ENCODE data around the gene INPPL1. TPM values are rescaled to one million over a fixed set of nuclear protein-coding genes. Genes with fewer than 3 reads are reported as not detected.
"Not testable (repeated sequence)": the region's sequence is repeated elsewhere in the genome, so short reads cannot be mapped to it uniquely, and the experiment has no call there.

The INPPL1 gene
- total RNA-seq, 1 experiment from 2014 or later: 27.7 TPM

DNA sequence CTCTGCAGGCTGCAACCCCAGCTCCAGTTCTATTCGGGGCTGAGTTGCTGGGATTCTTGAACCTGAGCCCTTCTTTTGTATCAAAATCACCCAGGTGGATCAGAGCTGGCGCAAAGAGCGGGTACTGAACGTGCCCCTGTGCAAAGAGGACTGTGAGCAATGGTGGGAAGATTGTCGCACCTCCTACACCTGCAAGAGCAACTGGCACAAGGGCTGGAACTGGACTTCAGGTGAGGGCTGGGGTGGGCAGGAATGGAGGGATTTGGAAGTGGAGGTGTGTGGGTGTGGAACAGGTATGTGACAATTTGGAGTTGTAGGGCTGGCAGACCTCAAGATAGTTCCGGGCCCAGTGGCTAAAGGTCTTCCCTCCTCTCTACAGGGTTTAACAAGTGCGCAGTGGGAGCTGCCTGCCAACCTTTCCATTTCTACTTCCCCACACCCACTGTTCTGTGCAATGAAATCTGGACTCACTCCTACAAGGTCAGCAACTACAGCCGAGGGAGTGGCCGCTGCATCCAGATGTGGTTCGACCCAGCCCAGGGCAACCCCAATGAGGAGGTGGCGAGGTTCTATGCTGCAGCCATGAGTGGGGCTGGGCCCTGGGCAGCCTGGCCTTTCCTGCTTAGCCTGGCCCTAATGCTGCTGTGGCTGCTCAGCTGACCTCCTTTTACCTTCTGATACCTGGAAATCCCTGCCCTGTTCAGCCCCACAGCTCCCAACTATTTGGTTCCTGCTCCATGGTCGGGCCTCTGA lies 28.9 kb upstream of the INPPL1 start:
- Histone ChIP-seq H3K36me3 (no peaks in the 10 kb centered on the region), H3K27ac (no peak overlapping the region), H3K4me3 (no peak overlapping the region), H3K9me3 (replicated peaks) (no peaks in the 10 kb centered on the region), H3K27me3 (replicated peaks) (no peaks in the 10 kb centered on the region), H3K4me1 (replicated peaks) (no peaks in the 10 kb centered on the region)
- DNase-seq (ENCODE audit: low read depth in 1 of 2, low spot score in 2 of 2): no peak

- not testable (repeated sequence) for H3K4me3 ChIP-seq
Observed at GRCh38 chr11:72201445-72201844, 23.1 kb upstream of the INPPL1 start.

GRCh38 chr11:72202571-72202970 lies 22.0 kb upstream of the INPPL1 start:
- Histone ChIP-seq H3K27ac (no peak overlapping the region), H3K4me1 (replicated peaks) (no peaks in the 10 kb centered on the region), H3K36me3 (no peaks in the 10 kb centered on the region), H3K9me3 (replicated peaks) (no peaks in the 10 kb centered on the region), H3K4me3 (no peak overlapping the region), H3K27me3 (replicated peaks) (no peaks in the 10 kb centered on the region)
- DNase-seq (ENCODE audit: low read depth in 1 of 2, low spot score in 2 of 2): no peak

More at GRCh38 chr11:72201445-72201844, 23.1 kb upstream of the INPPL1 start:
- not testable (repeated sequence) for DNase-seq (ENCODE audit: low read depth in 1 of 2, low spot score in 2 of 2); H3K27ac ChIP-seq; H3K4me1 ChIP-seq (replicated peaks); H3K36me3 ChIP-seq; H3K27me3 ChIP-seq (replicated peaks); H3K9me3 ChIP-seq (replicated peaks)

- Histone ChIP-seq H3K27ac (no peak overlapping the region), H3K27me3 (replicated peaks) (no peaks in the 10 kb centered on the region), H3K9me3 (replicated peaks) (no peaks in the 10 kb centered on the region), H3K36me3 (no peaks in the 10 kb centered on the region), H3K4me3 (no peak overlapping the region), H3K4me1 (replicated peaks) (no peaks in the 10 kb centered on the region)
- DNase-seq (ENCODE audit: low read depth in 1 of 2, low spot score in 2 of 2): no peak
Observed at GRCh38 chr11:72203163-72203562, 21.4 kb upstream of the INPPL1 start.

DNA sequence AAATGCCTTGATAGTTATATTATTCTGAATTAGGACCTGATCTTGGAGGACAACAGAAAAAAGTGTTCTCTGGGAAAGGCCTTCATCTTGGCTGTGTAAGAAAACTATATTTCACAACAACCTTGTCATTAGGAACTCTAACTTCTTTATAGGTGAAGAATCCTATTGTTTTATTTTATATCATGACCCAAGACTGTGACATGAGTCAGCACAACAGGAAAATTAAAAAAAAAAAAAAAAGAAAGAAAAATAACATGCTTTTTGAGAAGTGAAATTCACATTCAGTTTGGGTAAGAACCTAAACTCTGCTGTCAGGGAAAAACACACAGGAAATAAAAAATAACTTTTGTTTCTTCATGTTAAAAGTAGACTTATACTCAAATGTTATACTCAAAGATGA lies 19.7 kb upstream of the INPPL1 start:
- no peak for DNase-seq (ENCODE audit: low read depth in 1 of 2, low spot score in 2 of 2)
- no peak overlapping the region for H3K4me3 ChIP-seq
- H3K27me3 ChIP-seq (replicated peaks): no peaks in the 10 kb centered on the region
- no peaks in the 10 kb centered on the region for H3K36me3 ChIP-seq
- H3K9me3 ChIP-seq (replicated peaks): no peaks in the 10 kb centered on the region
- no peaks in the 10 kb centered on the region for H3K4me1 ChIP-seq (replicated peaks)
- no peak overlapping the region for H3K27ac ChIP-seq

DNA sequence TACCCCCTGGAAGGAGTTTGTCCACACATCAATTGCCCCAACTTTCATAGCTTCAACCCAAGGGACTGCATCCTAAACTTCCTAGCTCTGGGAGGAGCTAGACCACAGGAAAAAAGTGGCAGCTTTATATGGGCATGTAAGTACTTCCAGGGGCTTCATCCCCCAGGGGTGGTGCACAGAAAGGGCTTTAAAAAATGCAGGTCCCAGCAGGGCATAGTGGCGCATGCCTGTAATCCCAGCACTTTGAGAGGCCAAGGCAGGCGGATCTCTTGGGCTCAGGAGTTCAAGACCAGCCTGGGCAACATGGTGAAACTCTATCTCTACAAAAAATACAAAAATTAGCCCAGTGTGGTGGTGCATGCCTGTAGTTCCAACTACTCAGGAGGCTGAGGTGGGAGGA lies 17.8 kb upstream of the INPPL1 start:
- not testable (repeated sequence) for H3K4me3 ChIP-seq; H3K36me3 ChIP-seq; H3K27ac ChIP-seq; H3K4me1 ChIP-seq (replicated peaks); H3K27me3 ChIP-seq (replicated peaks); H3K9me3 ChIP-seq (replicated peaks); DNase-seq (ENCODE audit: low read depth in 1 of 2, low spot score in 2 of 2)

GRCh38 chr11:72208281-72208680 lies 16.3 kb upstream of the INPPL1 start:
- H3K4me3 ChIP-seq: no peak overlapping the region
- no peaks in the 10 kb centered on the region for H3K4me1 ChIP-seq (replicated peaks)
- no peak for DNase-seq (ENCODE audit: low read depth in 1 of 2, low spot score in 2 of 2)
- no peaks in the 10 kb centered on the region for H3K27me3 ChIP-seq (replicated peaks)
- H3K36me3 ChIP-seq: no peaks in the 10 kb centered on the region
- H3K27ac ChIP-seq: no peak overlapping the region
- H3K9me3 ChIP-seq (replicated peaks): no peaks in the 10 kb centered on the region

DNA sequence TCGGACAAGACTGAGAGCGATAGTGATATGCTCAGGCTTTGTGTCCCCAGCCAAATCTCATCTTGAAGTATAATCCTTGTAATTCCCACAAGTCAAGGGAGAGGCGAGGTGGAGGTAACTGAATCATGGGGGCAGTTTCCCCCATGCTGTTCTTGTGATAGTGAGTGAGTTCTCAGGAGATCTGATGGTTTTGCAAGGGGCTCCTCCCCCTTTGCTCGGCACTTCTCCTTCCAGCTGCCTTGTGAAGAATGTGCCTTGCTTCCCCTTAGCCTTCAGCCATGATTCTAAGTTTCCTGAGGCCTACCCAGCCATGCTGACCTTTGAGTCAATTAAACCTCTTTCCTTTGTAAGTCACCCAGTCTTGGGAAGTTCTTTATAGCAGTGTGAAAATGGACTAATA lies 15.5 kb upstream of the INPPL1 start:
- H3K27ac ChIP-seq: no peak overlapping the region
- H3K9me3 ChIP-seq (replicated peaks): no peaks in the 10 kb centered on the region
- H3K36me3 ChIP-seq: no peaks in the 10 kb centered on the region
- H3K4me1 ChIP-seq (replicated peaks): no peaks in the 10 kb centered on the region
- H3K27me3 ChIP-seq (replicated peaks): no peaks in the 10 kb centered on the region
- no peak overlapping the region for H3K4me3 ChIP-seq
- no peak for DNase-seq (ENCODE audit: low read depth in 1 of 2, low spot score in 2 of 2)

GRCh38 chr11:72216638-72217037 lies 7.9 kb upstream of the INPPL1 start, which contains the start of gene FOLR2:
Gene FOLR2, plus strand, starts transcription at chr11:72216794. Its CDS starts 1,791 bp downstream, at chr11:72218585.
- Histone ChIP-seq H3K27me3 (replicated peaks) (no peaks in the 10 kb centered on the region), H3K27ac (no peak within 1 kb of the TSS), H3K4me3 (no peak within 1 kb of the TSS), H3K36me3 (no peaks in the 10 kb centered on the region), H3K9me3 (replicated peaks) (no peaks in the 10 kb centered on the region), H3K4me1 (replicated peaks) (no peaks in the 10 kb centered on the region)
- DNase-seq (ENCODE audit: low read depth in 1 of 2, low spot score in 2 of 2): no peak

- no peak overlapping the region for H3K4me3 ChIP-seq
- no peaks in the 10 kb centered on the region for H3K4me1 ChIP-seq (replicated peaks)
- no peak overlapping the region for H3K27ac ChIP-seq
- H3K36me3 ChIP-seq: no peaks in the 10 kb centered on the region
- no peak for DNase-seq (ENCODE audit: low read depth in 1 of 2, low spot score in 2 of 2)
- no peaks in the 10 kb centered on the region for H3K27me3 ChIP-seq (replicated peaks)
- H3K9me3 ChIP-seq (replicated peaks): no peaks in the 10 kb centered on the region
Observed at GRCh38 chr11:72217841-72218240, 6.7 kb upstream of the INPPL1 start.

DNA sequence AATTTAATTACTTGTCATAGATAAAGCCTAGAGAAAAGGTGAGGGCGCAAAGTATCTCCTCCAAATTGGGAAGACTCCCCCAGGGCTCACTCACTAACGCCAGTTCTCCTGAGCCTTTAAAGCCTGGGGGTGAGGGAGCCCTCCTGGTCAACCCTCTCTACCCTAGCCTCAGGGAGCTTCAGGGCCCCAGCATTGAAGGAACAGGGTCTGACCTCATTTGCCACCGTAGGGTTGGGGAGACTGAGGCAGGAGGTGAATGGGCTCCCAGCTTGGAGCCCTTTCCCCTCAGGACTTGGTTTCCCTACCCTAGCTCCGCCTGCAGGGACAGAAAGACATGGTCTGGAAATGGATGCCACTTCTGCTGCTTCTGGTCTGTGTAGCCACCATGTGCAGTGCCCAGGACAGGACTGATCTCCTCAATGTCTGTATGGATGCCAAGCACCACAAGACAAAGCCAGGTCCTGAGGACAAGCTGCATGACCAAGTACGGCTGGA lies 6.3 kb upstream of the INPPL1 start:
- Histone ChIP-seq H3K4me1 (replicated peaks) (no peaks in the 10 kb centered on the region), H3K27ac (no peak overlapping the region), H3K9me3 (replicated peaks) (no peaks in the 10 kb centered on the region), H3K4me3 (no peak overlapping the region), H3K27me3 (replicated peaks) (no peaks in the 10 kb centered on the region), H3K36me3 (no peaks in the 10 kb centered on the region)
- DNase-seq (ENCODE audit: low read depth in 1 of 2, low spot score in 2 of 2): no peak

- Histone ChIP-seq H3K9me3 (replicated peaks) (no peaks in the 10 kb centered on the region), H3K27ac (no peak overlapping the region), H3K4me3 (no peak overlapping the region), H3K4me1 (replicated peaks) (no peaks in the 10 kb centered on the region; the same call in 1 of the 2 replicates), H3K27me3 (replicated peaks) (no peaks in the 10 kb centered on the region), H3K36me3 (no peaks in the 10 kb centered on the region)
- no peak for DNase-seq (ENCODE audit: low read depth in 1 of 2, low spot score in 2 of 2)
Observed at GRCh38 chr11:72220696-72221363, 3.7 kb upstream of the INPPL1 start.

- no peaks in the 10 kb centered on the region; the same call in 1 of the 2 replicates for H3K4me1 ChIP-seq (replicated peaks)
- no peak overlapping the region for H3K4me3 ChIP-seq
- DNase-seq (ENCODE audit: low read depth in 1 of 2, low spot score in 2 of 2): no peak
- no peaks in the 10 kb centered on the region for H3K27me3 ChIP-seq (replicated peaks)
- H3K27ac ChIP-seq: no peak overlapping the region
- H3K9me3 ChIP-seq (replicated peaks): no peaks in the 10 kb centered on the region
- H3K36me3 ChIP-seq: no peaks in the 10 kb centered on the region
Observed at GRCh38 chr11:72221386-72222075, 3.0 kb upstream of the INPPL1 start.
